IMR-90 (cell line): ENCODE data around the gene THBS1. TPM values are rescaled to one million over a fixed set of nuclear protein-coding genes. Genes with fewer than 3 reads are reported as not detected.

Experiments used
- ATAC-seq: fragments of 200-7000 bp; cut with Tn5 transposase; 2 replicates; pipeline ENCODE4 v1.9.1; 2020; ENCODE audit warnings: low read depth, mild to moderate bottlenecking, moderate library complexity
- BruUV-seq: library from RNA; stranded (reverse); fragments of 400-500 nt; replicated peaks from 2 replicates; lab custom pipeline; 2021; lab: Mats Ljungman, UMichigan
- CTCF ChIA-PET: fragments of 300-600 bp; formaldehyde crosslinking; extraction: SDS; loops from one replicate; lab custom pipeline; 2021; ENCODE audit warnings: antibody characterized with exemption; lab: Yijun Ruan, JAX
- POLR2A ChIA-PET: fragments of 300-600 bp; sonication (Branson Sonifier 250); formaldehyde crosslinking; loops from one replicate; lab custom pipeline; 2022; ENCODE audit warnings: antibody characterized with exemption; ENCODE audit not compliant: unreplicated experiment; lab: Charles Lee
- DNase-seq: peaks from one replicate; pipeline ENCODE4 v3.0.0; 2013
- H2AFZ ChIP-seq: replicated peaks from 2 replicates; pipeline ENCODE3; 2013; ENCODE audit warnings: low read length, mild to moderate bottlenecking; ENCODE audit not compliant: poor library complexity
- H2AK5ac ChIP-seq: 2 replicates; pipeline ENCODE4 v1.6.1; 2013; ENCODE audit warnings: low read depth, low read length, inconsistent platforms
- H2AK9ac ChIP-seq: replicated peaks from 2 replicates; pipeline ENCODE3; 2013; ENCODE audit warnings: mild to moderate bottlenecking, low read depth, low read length, moderate library complexity; ENCODE audit not compliant: poor library complexity
- H2BK120ac ChIP-seq: 2 replicates; pipeline ENCODE4 v1.6.1; 2013; ENCODE audit warnings: low read depth, low read length, inconsistent platforms
- H2BK15ac ChIP-seq: 3 replicates; pipeline ENCODE4 v1.6.1; 2013; ENCODE audit warnings: low read depth, low read length, inconsistent platforms
- H2BK20ac ChIP-seq: 2 replicates; pipeline ENCODE4 v1.6.1; 2013; ENCODE audit warnings: low read depth, mild to moderate bottlenecking, inconsistent platforms, low read length, moderate library complexity
- H2BK5ac ChIP-seq: 2 replicates; pipeline ENCODE4 v1.6.1; 2013; ENCODE audit warnings: mild to moderate bottlenecking, low read depth, low read length, inconsistent platforms; ENCODE audit not compliant: poor library complexity, severe bottlenecking
- H3K14ac ChIP-seq: replicated peaks from 2 replicates; pipeline ENCODE4 v1.6.1; 2013; ENCODE audit warnings: low read depth, low read length, inconsistent platforms
- H3K18ac ChIP-seq: 2 replicates; pipeline ENCODE4 v1.6.1; 2013; ENCODE audit warnings: low read depth, low read length, control low read depth
- H3K23ac ChIP-seq: 2 replicates; pipeline ENCODE4 v1.6.1; 2013; ENCODE audit warnings: low read depth, low read length, inconsistent platforms
- H3K27ac ChIP-seq: 2 replicates; pipeline ENCODE4 v1.5.1; 2013; ENCODE audit warnings: mild to moderate bottlenecking, control low read depth, low read length; ENCODE audit not compliant: insufficient read depth
- H3K27me3 ChIP-seq: 2 replicates; pipeline ENCODE4 v1.6.1; 2013; ENCODE audit warnings: low read length; ENCODE audit not compliant: control insufficient read depth, insufficient read depth
- H3K36me3 ChIP-seq: 2 replicates; pipeline ENCODE4 v1.6.1; 2013; ENCODE audit warnings: low read length, mixed read lengths; ENCODE audit not compliant: control insufficient read depth, insufficient read depth
- H3K4ac ChIP-seq: 2 replicates; pipeline ENCODE4 v1.6.1; 2013; ENCODE audit warnings: low read depth, low read length, inconsistent platforms
- H3K4me1 ChIP-seq: 2 replicates; pipeline ENCODE4 v1.6.1; 2013; ENCODE audit warnings: low read length, mixed read lengths; ENCODE audit not compliant: control insufficient read depth, insufficient read depth
- H3K4me2 ChIP-seq: 2 replicates; pipeline ENCODE4 v1.6.1; 2013; ENCODE audit warnings: low read depth, mild to moderate bottlenecking, control low read depth, low read length, moderate library complexity
- H3K4me3 ChIP-seq: 2 replicates; pipeline ENCODE4 v1.5.1; 2013; ENCODE audit warnings: low read depth, mild to moderate bottlenecking, control low read depth, low read length, moderate library complexity; ENCODE audit not compliant: insufficient read depth
- H3K56ac ChIP-seq: 2 replicates; pipeline ENCODE4 v1.6.1; 2013; ENCODE audit warnings: low read length, inconsistent platforms; ENCODE audit not compliant: insufficient read depth; ENCODE audit errors: extremely low read depth
- H3K79me1 ChIP-seq, 2 experiments: 2 replicates each; pipeline ENCODE4 v1.6.1; 2013; ENCODE audit warnings: low read length in 2 of 2, inconsistent platforms in 1 of 2, low read depth in 1 of 2
- H3K9ac ChIP-seq: 2 replicates; pipeline ENCODE4 v1.6.1; 2013; ENCODE audit warnings: low read depth, low read length, control low read depth
- H3K9me1 ChIP-seq: 2 replicates; pipeline ENCODE4 v1.6.1; 2013; ENCODE audit warnings: low read length, inconsistent platforms; ENCODE audit not compliant: insufficient read depth
- H3K9me3 ChIP-seq: 2 replicates; pipeline ENCODE4 v1.6.1; 2013; ENCODE audit warnings: low read length; ENCODE audit not compliant: control insufficient read depth, insufficient read depth
- H4K20me1 ChIP-seq: 2 replicates; pipeline ENCODE4 v1.6.1; 2013; ENCODE audit warnings: low read length, inconsistent platforms; ENCODE audit not compliant: insufficient read depth
- H4K5ac ChIP-seq: 2 replicates; pipeline ENCODE4 v1.6.1; 2013; ENCODE audit warnings: mild to moderate bottlenecking, low read depth, low read length, control low read depth
- H4K8ac ChIP-seq, 2 experiments: 2 replicates each; pipeline ENCODE4 v1.6.1; 2013; ENCODE audit warnings: low read depth in 2 of 2, low read length in 2 of 2, control low read depth in 1 of 2, inconsistent platforms in 1 of 2
- H4K91ac ChIP-seq: 2 replicates; pipeline ENCODE4 v1.6.1; 2013; ENCODE audit warnings: low read depth, low read length, inconsistent platforms; ENCODE audit not compliant: insufficient read depth
- BHLHE40 ChIP-seq: fragments of 150-350 bp; IDR thresholded peaks from 2 replicates; pipeline ENCODE4 v1.6.1; 2016; ENCODE audit warnings: mild to moderate bottlenecking, low read depth, low read length
- MAZ ChIP-seq: IDR thresholded peaks from 2 replicates; pipeline ENCODE4 v1.6.1; 2012; ENCODE audit warnings: low read depth, mild to moderate bottlenecking, low read length, improper control_type of control experiment, moderate library complexity, borderline replicate concordance
- RAD21 ChIP-seq: IDR thresholded peaks from 2 replicates; pipeline ENCODE4 v1.6.1; 2012; ENCODE audit warnings: low read length, improper control_type of control experiment
- WGBS, 2 experiments: methylation state at CpG; one replicate each; pipeline versions ENCODE4 v1.1.5 to v1.1.7; 2013; ENCODE audit warnings: missing lambda C conversion rate in 2 of 2; ENCODE audit not compliant: insufficient read length in 1 of 2; ENCODE audit errors: extremely low coverage in 2 of 2; 5-methylcytosine and 5-hydroxymethylcytosine counted together
- dilution Hi-C: fragments of 300-500 bp; cut with HindIII; formaldehyde crosslinking; loops from one replicate; pipeline ENCODE4 v1.14.3; 2018; ENCODE audit warnings: low sequenced_read_pairs; ENCODE audit not compliant: unreplicated experiment
- in situ Hi-C: fragments of 300-500 bp; cut with MboI; formaldehyde crosslinking; loops from 3 replicates; pipeline ENCODE4 v1.14.3; 2019; ENCODE audit warnings: low sequenced_read_pairs, inconsistent platforms, mixed read lengths
- intact Hi-C: fragments of 100-400 bp; cut with micrococcal nuclease; formaldehyde crosslinking; loops from 2 replicates; pipeline ENCODE4 v1.10.0; 2022
- polyA plus RNA-seq, 3 experiments: library from polyadenylated mRNA; depleted of rRNA; stranded (reverse); fragments of >200 nt; gene quantifications; 2 replicates each; pipeline ENCODE4 v1.2.3, GENCODE V29; 2012; ENCODE audit warnings: low replicate concordance in 1 of 3
- total RNA-seq: library from RNA; depleted of rRNA; stranded (reverse); fragments of >200 nt; gene quantifications from 2 replicates; pipeline ENCODE4 v1.2.3, GENCODE V29; 2012

THBS1 gene
- total and polyA plus RNA-seq, 2 of the 4 experiments (the other 2 are of a cell fraction), result 1,562 to 4,071 TPM

GRCh38 chr15:39595338-39596221, 14.7 kb downstream of the THBS1 start:
- in situ Hi-C loops (no loop called here), intact Hi-C loops (no loop called here), dilution Hi-C loops (no loop called here)
- Histone ChIP-seq H3K27me3 (no peaks in the 10 kb centered on the region), H3K9ac (no peak overlapping the region), H3K18ac (no peak overlapping the region), H3K36me3 (peaks cover 44% of the 10 kb centered on the region), H4K8ac (peak overlapping the region in 1 of 2 experiments; percentile 17; a peak in 2 of 4 replicates), H3K4ac (no peak overlapping the region; the same call in 1 of the 2 replicates), H4K20me1 (peaks cover 84% of the 10 kb centered on the region), H3K4me2 (no peak overlapping the region), H4K5ac (no peak overlapping the region), H3K79me1 (peaks cover 0 to 40% of the 10 kb centered on the region in 2 experiments; a peak in 2 of 4 replicates), H2AK5ac (no peak overlapping the region), H3K23ac (peak overlapping the region; percentile 41), H2BK15ac (no peak overlapping the region), H2BK5ac (peak overlapping the region; percentile 14), H3K27ac (no peak overlapping the region; the same call in 1 of the 2 replicates), H3K4me3 (no peak overlapping the region), H4K91ac (no peak overlapping the region; the same call in 1 of the 2 replicates), H3K9me1 (peaks cover 11% of the 10 kb centered on the region), H2AFZ (no peak overlapping the region), H2AK9ac (peak overlapping the region; percentile 69), H3K14ac (no peak overlapping the region), H2BK120ac (no peak overlapping the region; the same call in 1 of the 2 replicates), H3K4me1 (peaks cover 2% of the 10 kb centered on the region), H3K9me3 (no peaks in the 10 kb centered on the region), H2BK20ac (no peak overlapping the region), H3K56ac (peak overlapping the region; percentile 33; the same call in 1 of the 2 replicates)
- peak; percentile 43 for DNase-seq
- BruUV-seq, result TSS peak; percentile 78
- ChIA-PET POLR2A (no interaction called here), CTCF (no interaction called here)
- TF ChIP-seq BHLHE40 (no peak), RAD21 (no peak), MAZ (0 out of 2 replicates have a peak, but pooled peaks have one; percentile 7)
- no CpG with 5 or more reads among the region's 8 CpGs for WGBS, 2 experiments
- no peak for ATAC-seq
